GM19372 (cell line): ENCODE data around the gene NPPB.
"Not testable (repeated sequence)": the region's sequence is repeated elsewhere in the genome, so short reads cannot be mapped to it uniquely, and the experiment has no call there.

ENCODE experiments used
- ATAC-seq: cut with Tn5 transposase; IDR thresholded peaks from one replicate; pipeline ENCODE4 v1.9.1; 2021; ENCODE audit warnings: mild to moderate bottlenecking, low read depth, moderate library complexity; ENCODE audit not compliant: unreplicated experiment

NPPB gene

GRCh38 chr1:11858613-11858967, at the start of gene NPPB:
NPPB (minus strand) TSS chr1:11858945; CDS start chr1:11858833, 112 bp downstream.
- ATAC-seq = no peak

DNA sequence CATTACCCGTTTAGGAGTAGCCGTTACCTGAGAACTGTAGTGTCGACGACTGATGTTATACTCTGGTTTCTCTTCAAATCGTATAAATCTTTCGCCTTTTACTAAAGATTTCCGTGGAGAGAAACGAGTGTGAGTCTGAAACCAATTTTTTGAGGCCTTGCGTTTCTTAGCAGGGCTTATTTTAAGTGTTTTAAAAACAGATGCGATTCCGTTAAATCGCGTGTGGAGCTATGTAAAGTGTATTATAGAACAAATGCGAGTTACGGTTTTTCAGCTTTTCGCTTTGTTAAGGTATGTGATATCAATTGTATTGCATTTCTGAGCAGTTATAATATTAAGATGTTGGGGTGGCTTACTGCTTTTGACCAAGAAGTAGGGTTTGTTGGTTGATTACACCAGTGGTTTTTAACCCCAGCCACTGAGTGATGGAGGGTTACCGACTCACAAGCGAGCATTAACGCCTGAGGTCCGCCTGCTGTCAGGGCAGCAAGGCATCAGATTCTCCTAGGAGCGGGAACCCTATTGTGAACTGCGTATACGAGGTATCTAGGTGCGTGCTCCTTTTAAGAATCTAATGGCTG, 49.4 kb upstream of the NPPB start:
- peak; percentile 47 for ATAC-seq

GRCh38 chr1:11907275-11908094, 48.7 kb upstream of the NPPB start:
- ATAC-seq = peak; percentile 46

DNA sequence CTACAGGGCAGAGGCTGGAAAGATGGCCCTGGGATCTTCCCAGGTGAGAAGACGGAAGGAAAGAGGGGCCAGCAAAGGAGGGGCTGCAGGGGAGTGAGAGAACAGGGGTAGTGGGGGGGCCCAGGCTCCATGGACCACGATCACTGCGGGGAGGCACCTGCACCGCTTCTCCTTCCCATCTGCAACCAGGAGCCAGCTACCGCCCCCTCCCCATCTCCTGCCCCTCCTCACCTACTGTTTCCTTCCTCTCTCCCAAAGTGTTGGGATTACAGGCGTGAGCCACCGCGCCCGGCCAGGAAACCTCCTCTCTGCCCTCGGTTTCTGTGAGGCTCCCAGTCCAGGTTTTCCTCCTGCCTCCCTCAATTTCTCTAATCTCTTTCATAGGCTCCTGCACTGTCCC, 48.1 kb upstream of the NPPB start:
- no peak for ATAC-seq

DNA sequence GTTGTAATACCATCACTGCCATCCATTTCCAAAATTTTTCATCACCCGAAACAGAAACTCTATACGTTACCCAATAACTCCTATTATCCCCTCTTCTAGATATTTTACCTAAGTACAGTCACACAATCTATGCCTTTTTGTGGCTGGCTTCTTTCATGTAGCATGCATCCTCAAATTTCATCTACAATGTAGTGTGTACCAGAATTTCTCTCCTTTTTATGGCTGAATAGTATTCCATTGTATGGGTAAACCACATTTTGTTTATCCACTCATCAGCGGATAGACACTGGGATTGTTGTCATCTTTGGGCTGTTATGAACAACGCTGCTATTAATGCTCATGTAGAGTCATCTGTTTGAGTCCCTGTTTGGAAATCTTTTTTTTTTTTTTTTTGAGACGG, 46.2 kb upstream of the NPPB start:
- ATAC-seq = no peak

DNA sequence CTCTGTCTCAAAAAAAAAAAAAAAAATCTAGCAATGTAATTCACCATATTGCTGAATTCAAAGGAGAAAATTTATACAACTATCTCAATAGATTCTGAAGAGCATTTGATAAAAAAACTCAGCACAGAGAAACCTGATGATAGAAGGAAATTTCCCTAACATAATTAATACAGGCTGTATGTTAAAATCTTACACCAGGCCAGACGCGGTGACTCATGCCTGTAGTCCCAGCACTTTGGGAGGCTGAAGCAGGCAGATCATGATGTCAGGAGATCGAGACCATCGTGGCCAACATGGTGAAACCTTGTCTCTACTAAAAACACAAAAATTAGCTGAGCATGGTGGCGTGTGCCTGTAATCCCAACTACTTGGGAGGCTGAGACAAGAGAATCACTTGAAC, 45.4 kb upstream of the NPPB start:
- not testable (repeated sequence) for ATAC-seq

- no peak for ATAC-seq
Observed at GRCh38 chr1:11903210-11903609, 44.5 kb upstream of the NPPB start.

- not testable (repeated sequence) for ATAC-seq
Observed at GRCh38 chr1:11901446-11901845, 42.7 kb upstream of the NPPB start.

DNA sequence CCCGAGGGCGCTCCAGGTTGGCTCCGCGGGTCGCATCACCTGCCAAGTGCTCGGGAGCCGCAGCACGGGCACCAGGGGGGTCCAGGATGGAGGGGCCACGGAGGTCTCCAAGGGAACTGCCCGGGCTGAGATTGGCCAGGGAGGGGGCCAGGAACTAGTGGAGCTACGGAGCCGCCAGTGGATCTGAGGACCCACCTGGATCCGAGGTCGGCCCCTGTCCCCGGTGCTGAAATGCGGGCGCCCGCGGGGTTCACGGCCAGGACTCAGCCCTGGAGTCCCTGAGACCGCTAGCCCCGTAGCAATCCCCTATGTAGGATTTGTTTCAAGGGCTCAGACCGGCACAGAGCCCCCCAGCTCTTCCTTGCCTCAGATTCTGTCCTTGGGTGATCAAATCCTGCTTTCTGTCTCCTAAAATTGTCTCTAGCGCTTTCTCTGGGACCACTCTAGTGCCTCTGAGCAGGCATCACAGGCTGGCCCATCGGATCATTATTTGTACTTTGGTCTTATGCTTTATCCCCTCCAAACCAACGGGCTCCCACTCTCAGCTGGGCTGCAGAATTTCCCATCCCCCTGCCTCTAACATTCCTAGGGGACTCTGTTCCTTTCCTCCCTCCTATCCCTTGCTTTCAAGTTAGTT, 40.2 kb upstream of the NPPB start:
- no peak for ATAC-seq

DNA sequence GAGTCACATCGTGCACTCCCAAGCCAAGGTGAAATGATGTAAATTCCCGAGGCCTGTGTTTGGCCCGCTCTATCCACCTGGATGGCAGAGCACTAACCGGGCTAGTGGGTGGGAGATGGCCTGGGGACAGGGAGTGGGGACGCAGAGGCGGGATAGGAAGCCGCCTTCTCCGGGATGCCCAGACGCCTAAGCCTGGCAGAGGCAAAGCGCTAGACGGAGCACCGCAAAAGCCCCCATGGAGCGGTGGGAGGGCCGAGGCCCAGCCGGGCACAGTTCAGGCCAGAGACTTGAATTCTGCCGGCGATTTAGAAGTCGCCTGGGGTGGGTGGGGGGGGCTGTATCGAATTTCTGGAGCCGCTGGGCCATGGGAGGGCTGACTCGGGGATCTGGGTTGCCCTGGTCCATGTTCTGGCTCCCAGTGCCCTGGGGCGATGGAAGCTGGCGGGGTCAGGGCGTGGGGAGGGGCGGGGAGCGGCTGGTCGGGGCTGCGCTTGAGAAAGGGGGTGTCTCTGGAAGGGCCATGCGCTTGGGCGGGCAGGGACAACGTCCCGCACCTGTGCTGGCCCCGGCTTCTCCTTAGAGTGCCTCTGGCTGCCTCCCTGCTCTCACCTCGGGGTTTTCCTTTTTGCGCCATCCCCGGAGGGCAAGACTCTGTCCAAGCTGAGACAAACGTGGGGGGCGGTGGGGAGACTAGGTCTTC, 39.5 kb upstream of the NPPB start:
- ATAC-seq = no peak

DNA sequence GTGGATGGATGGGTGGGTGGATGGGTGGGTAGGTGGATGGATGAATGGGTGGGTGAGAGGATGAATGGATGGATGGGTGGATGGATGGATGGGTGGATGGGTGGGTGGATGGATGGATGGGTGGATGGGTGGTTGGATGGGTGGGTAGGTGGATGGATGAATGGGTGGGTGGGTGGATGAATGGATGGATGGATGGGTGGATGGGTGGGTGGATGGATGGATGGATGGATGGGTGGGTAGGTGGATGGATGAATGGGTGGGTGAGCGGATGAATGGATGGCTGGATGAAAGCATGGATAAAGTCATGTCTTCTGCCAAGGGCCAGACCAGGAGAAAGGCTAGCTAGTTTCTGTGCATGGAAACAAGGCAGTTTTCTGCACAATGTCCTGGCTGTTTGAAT, 35.8 kb upstream of the NPPB start:
- not testable (repeated sequence) for ATAC-seq

GRCh38 chr1:11893907-11894251, 35.1 kb upstream of the NPPB start:
- ATAC-seq = no peak

DNA sequence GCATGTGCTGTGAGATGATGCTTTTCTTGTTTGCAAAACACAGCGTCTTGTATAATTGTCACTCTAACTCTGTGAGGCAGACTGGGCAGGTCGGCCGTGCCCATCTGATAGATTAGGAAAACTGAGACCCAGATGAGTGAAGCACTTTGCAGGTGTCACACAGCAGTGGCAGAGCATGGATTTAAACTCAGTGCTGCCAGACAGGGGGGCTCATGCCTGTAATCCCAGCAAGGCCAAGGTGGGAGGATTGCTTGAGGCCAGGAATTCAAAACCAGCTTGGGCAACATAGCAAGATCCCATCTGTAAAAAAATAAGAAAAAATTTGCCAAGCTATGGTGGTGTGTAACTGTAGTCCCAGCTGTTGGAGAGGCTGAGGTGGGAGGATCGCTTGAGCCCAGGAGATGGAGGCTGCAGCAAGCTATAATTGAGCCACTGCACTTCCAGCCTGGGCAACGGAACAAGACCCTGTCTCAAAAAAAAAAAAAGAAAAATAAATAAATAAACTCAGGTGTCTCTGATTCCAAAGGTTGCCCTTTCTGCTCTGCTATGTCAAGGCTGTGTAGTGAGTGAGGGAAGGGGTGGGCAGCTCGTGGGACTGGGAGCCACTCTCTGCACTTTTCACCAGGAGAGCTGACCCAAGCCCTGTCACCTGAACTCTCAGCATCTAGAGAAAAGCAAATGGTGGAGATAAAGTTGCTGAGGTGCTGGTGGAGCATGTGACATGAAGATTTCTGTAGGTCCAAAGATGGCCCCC, 32.9 kb upstream of the NPPB start:
- no peak for ATAC-seq

- ATAC-seq = no peak
Observed at GRCh38 chr1:11888877-11889208, 30.1 kb upstream of the NPPB start.

DNA sequence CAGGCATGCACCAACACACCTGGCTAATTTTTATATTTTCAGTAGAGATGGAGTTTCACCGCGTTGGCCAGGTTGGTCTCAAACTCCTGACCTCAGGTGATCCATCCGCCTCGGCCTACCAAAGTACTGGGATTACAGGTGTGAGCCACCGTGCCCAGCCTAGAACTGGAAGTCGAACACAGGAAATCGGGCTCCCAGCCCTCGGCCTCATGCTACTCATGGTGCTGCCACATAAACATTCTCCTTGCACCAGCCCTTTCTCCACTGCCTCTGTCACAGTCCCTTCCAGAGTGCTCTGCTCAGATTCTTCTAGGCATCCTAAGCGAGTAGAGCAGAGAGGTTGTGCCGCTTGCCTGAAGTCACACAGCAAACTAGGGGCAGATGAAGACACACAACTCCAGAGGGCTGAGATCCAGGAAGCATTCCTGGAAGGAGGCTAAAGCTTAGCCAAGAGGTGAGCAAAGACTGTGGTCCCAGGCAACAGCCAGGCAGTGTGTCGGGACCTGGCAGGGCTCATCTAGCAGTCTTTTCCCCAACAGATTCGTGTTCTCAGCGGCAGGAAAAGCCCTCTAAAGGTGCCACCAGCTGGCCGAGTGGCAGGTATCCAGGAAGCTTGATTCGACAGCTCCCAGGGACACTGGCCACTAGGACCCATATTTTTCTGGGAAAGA, 29.6 kb upstream of the NPPB start:
- ATAC-seq = no peak

DNA sequence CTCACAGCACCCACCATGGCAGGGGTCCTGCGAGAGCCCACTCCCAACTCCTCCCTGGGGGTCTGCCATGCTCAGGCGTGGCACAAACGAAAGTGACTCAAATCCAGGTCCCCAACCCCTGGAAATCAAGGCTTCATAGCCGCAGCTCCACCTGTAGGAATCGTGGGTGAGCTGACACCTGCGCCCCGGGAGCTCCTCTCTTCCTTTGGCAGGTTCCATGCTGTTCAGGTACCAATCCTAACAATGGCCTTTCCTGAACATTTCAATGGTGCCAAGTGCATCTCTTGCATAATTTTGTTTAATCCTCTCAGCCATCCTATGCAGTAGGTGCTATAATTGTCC, 28.9 kb upstream of the NPPB start:
- no peak for ATAC-seq

DNA sequence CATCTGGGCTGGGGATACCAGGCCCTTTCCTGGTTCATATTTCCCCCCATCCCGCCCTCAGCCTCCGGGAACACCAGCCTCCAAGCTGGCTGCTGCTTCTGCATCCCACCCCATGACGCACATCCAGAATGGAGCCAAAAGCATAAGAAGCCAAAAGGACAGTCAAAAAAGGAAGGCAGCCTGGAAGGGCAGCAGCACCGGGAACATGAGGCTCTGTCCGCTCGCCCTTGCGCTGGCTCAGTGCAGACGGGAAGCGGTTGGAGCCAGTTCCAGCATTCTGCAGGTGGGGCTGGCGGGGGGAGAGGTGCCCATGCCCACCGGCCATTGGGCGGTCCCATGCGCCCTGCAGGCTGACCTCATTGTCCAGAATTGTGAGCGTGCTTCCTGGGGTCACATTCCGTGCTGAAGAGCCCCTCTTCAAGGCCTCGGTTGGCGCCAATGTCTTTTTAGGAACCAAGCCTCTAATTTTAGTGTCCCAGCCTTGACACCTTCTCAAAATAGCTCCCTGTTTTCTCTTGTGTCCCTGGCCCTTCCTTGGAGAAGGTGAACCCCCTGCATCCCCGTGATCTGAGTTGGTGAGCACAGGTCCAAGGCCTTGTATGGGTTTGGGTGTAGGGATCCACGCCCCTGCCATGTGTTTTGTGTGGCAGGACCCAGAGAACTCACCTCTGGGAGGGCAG, 28.4 kb upstream of the NPPB start:
- ATAC-seq = no peak

- no peak for ATAC-seq
Observed at GRCh38 chr1:11885916-11886315, 27.2 kb upstream of the NPPB start.

DNA sequence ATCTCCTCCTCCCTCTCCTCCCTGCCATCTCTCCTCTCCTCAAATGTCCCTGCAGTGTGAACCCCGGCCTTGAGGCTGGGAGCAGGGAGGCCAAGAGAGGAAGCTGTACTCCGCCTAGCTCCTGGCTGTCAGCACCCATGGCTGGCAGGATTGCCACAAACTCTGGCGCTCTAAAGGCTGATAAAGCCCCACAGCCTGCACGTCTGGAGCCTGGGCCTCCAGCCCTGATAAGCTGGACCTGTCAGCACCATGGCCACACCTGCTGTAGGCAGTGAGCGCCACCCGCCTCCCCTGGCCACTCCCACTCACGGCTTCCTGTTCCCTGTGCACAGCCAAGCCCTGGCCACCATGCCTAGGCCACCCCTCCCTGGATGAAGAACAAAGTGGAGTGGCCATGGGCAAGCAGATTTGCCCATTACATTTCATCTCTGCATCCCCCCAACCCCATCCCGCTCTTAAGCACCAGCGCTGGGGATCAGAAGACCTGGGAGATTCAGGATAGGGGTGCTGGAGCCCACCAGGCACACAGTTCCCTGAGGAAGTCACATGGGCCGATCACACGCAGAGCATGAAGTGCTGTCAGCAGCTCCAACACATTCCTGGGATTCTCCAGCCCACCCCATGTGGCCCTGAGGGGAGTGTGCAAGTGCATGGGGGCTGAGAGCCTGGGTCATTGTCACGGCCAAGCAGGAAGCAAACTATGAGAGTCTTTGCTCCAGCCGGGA, 24.2 kb upstream of the NPPB start:
- no peak for ATAC-seq
